GM10248 (cell line): ENCODE results near the gene ACOT7.

ENCODE experiments used
- CTCF ChIA-PET: fragments of 300-600 bp; sonication (Branson Sonifier 250); formaldehyde crosslinking; extraction: SDS; loops from one replicate; lab custom pipeline; 2021; ENCODE audit warnings: antibody characterized with exemption; lab: Yijun Ruan, JAX
- POLR2A ChIA-PET: fragments of 350-650 bp; sonication (Branson Sonifier 250); formaldehyde crosslinking; extraction: SDS; loops from one replicate; lab custom pipeline; 2020; ENCODE audit warnings: antibody characterized with exemption; lab: Yijun Ruan, JAX
- DNase-seq: peaks from one replicate; pipeline ENCODE4 v3.0.0; 2012; ENCODE audit errors: extremely low spot score
- TF ChIP-seq, protein P1 (sequence below): IDR thresholded peaks from 2 replicates; pipeline ENCODE4 v1.5.1; 2012; ENCODE audit warnings: mild to moderate bottlenecking, low read depth; ENCODE audit errors: extremely low read depth, missing control alignments, control extremely low read depth

Gene ACOT7

DNA sequence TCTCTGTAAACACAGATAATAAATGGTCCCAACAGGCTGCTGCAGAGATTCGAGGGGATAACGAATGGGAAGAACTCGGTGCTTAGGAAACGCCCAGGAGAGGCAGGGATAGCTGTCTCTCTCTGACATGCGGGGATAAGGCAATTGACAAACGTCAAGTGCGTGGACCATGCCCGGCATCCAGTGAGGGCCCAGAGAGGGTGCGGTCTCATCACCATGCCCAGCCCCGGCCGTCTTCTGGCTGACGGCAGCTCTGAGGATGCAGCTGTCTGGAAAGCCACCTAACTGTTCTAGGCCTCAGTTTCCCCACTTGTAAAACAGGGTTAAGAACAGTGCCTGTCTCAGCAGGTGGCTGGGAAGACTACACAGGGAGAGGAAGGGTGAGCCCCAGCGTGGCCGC lies 48.1 kb downstream of the ACOT7 start:
- ChIA-PET POLR2A (no interaction called here), CTCF (interaction anchor here (0.9 to 18.3 kb wide), 12 partner anchors 10 to 139 kb away, joined by 3 to 272 read pairs (median 4); partner anchors contain the start of genes HES3 and RNF207)

DNA sequence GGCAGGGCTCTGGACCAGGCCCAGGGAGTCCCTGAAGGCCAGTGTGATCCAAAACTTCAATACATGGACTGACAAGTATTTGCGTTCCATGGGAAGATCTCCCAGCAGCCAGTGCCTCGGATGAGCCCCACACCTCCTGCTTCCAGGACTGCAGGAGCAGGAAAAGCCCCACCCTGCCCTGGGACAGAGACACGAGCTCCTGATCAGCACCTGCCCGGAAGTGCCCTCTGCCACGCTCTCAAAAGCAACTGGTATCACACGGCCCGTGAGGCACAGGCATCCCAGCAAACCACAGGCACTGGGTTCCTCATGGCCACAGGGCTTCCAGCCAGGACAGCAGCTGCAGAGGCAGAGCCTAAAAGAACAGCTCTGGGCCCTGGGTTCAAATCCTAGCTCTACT lies 48.6 kb downstream of the ACOT7 start:
- TF ChIP-seq, protein P1, sequence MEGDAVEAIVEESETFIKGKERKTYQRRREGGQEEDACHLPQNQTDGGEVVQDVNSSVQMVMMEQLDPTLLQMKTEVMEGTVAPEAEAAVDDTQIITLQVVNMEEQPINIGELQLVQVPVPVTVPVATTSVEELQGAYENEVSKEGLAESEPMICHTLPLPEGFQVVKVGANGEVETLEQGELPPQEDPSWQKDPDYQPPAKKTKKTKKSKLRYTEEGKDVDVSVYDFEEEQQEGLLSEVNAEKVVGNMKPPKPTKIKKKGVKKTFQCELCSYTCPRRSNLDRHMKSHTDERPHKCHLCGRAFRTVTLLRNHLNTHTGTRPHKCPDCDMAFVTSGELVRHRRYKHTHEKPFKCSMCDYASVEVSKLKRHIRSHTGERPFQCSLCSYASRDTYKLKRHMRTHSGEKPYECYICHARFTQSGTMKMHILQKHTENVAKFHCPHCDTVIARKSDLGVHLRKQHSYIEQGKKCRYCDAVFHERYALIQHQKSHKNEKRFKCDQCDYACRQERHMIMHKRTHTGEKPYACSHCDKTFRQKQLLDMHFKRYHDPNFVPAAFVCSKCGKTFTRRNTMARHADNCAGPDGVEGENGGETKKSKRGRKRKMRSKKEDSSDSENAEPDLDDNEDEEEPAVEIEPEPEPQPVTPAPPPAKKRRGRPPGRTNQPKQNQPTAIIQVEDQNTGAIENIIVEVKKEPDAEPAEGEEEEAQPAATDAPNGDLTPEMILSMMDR: no peak
- POLR2A ChIA-PET: no interaction called here
- DNase-seq: no peak
- CTCF ChIA-PET: interaction anchor here (0.9 to 18.3 kb wide), 12 partner anchors 10 to 139 kb away, joined by 3 to 272 read pairs (median 4); partner anchors contain the start of genes HES3 and RNF207

More for the DNA sequence above, 48.1 kb downstream of the ACOT7 start:
- DNase-seq: no peak
- TF ChIP-seq, protein P1: no peak

DNA sequence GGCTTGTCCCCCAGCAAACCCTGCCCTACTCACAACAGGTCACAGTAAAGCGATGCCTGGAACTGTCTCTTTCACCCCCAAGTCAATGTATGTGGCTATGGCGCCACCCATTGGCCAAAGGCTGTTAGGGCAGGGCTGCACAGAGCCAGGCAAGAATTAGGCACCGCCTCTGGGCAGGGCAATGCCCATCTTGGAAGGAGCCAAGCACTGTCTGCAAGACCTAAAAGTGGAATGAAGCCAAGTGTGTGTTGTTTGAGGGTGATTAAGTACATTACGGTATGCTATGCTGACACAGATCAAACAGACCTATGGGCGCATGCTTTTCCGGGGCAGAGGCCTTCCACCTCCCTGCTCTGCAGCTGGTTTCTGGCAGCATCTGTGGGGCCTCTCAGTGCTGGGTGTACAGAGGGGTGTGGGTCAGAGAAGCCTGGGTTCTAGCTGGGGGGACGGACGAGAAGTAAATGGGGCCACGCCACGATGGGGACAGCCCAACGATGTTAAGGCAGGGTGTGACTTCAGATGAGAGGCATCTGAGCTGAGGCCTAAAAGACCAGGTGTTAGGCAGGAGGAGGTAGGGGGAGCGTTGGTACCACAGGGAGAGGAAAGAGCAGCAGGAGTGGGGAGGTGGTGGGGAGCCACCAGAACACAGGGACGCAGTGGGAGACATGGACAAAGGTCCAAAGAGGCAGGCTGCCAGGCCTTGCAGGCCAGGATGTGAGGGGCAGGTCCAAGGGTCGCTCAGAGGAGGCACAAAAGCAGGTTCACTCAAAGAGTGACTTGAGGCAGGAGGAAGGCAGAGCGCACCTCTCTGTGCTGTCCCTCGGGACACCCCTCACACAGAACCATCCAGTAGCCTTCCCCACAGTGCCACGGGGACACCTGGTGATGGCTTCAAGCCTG lies 49.8 kb downstream of the ACOT7 start:
- ChIA-PET POLR2A (interaction anchor here (0.6 kb wide), 1 partner anchor 449 kb away, joined by 3 read pairs; no protein-coding TSS in a partner anchor), CTCF (interaction anchor here (0.6 to 18.3 kb wide), 19 partner anchors 9 to 138 kb away, joined by 3 to 272 read pairs (median 4); partner anchors contain the start of genes HES3 and RNF207)
- TF ChIP-seq, protein P1: peak; percentile 93
- peak; percentile 80 for DNase-seq

DNA sequence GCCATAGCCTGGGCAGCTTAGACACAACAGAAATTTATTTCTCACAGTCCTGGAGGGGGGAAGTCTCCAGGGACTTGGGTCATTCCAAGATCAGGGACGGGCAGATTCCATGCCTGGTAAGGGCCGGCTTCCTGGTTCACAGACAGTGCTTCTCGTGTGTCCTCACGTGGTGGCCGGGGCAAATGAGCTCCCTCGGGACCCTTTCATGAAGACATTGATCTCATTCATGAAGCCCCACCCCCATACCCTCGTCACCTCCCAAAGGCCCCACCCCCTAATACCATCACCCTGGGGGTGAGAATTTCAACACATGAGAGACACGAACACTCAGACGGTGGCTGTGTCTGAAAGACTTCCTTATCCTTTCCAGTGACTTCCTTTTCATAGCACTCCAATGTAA lies 51.5 kb downstream of the ACOT7 start:
- DNase-seq: no peak
- TF ChIP-seq, protein P1: no peak
- POLR2A ChIA-PET: no interaction called here
- CTCF ChIA-PET: interaction anchor here (1.2 to 18.3 kb wide), 4 partner anchors 21 to 104 kb away, joined by 3 to 272 read pairs (median 9); partner anchors contain the start of gene HES3

DNA sequence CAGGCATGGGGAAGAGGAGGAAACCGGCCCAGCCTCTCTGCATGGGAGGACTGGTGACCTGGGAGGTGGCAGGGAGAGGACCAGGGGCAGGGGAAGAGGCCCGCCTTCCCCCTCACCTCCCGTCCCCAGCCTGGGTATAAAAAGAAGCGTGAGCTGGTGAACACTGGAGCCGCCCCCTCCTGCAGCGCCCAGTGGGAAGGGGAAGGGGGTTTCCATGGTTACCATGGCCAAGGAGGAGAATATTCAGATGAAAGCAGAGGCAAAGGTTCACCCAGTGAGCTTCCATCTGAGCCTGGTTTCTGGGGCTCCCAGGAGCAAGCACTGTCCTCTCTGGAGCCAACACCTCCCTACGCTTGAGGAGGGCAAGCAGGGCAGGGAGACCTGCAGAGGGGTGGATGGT lies 54.9 kb downstream of the ACOT7 start:
- POLR2A ChIA-PET: interaction anchor here (0.5 kb wide), 1 partner anchor 55 kb away, joined by 4 read pairs; no protein-coding TSS in a partner anchor
- CTCF ChIA-PET: interaction anchor here (1.9 to 18.3 kb wide), 3 partner anchors 9 to 90 kb away, joined by 7 to 272 read pairs (median 8); partner anchors contain the start of gene HES3
- TF ChIP-seq, protein P1: no peak
- no peak for DNase-seq
